Measurements from ENCODE around the gene TXLNB. TPM values are rescaled to one million over a fixed set of nuclear protein-coding genes. Genes with fewer than 3 reads are reported as not detected.

Gene TXLNB
- total and polyA plus RNA-seq, 2 of the 13 experiments (the other 11 are each of a cell fraction or from before 2014, with no cell fraction given) = not detected

DNA sequence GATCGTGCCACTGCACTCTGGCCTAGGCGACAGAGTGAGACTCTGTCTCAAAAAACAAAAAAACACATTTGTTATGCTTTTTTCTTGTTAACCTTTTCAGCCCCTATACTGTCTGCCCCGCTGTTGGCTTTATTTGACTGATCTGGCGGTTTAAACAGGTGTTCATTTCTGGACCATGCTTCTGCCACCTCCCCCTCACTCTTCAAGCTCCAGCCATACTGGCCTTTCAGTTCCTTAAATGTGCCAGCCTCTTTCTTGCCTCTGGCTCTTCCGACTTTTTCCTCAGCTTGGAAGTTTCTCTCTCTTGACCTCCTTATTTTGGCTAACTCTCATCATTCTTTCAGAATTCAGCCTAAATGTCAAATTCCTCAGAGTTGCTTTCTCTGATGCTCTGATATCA lies 35.2 kb upstream of the TXLNB start:
- no TSS peak for BruUV-seq (replicated peaks)
- in situ Hi-C loops (cut with HindIII; ENCODE audit: extremely low pct_ligation_motif_present, low pct_unique_long_range_greater_than_20kb) = no loop called here
- TF ChIP-seq, protein P1, sequence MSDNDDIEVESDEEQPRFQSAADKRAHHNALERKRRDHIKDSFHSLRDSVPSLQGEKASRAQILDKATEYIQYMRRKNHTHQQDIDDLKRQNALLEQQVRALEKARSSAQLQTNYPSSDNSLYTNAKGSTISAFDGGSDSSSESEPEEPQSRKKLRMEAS (IDR thresholded peaks at IDR 0.05) = no peak
- no peak for TF ChIP-seq ZSCAN30 (CRISPR knock-in tag; IDR thresholded peaks at IDR 0.05)
- TF ChIP-seq ZEB1 (IDR thresholded peaks at IDR 0.05; ENCODE audit: insufficient replicate concordance, low read depth) = no peak
- no peak for TF ChIP-seq ZNF766 (CRISPR knock-in tag; IDR thresholded peaks at IDR 0.05; ENCODE audit: borderline replicate concordance)
- no peak for TF ChIP-seq SP140L (CRISPR knock-in tag; IDR thresholded peaks at IDR 0.05; ENCODE audit: borderline replicate concordance)
- TF ChIP-seq FOSL2 (CRISPR knock-in tag; IDR thresholded peaks at IDR 0.05) = no peak
- TF ChIP-seq, protein P2, sequence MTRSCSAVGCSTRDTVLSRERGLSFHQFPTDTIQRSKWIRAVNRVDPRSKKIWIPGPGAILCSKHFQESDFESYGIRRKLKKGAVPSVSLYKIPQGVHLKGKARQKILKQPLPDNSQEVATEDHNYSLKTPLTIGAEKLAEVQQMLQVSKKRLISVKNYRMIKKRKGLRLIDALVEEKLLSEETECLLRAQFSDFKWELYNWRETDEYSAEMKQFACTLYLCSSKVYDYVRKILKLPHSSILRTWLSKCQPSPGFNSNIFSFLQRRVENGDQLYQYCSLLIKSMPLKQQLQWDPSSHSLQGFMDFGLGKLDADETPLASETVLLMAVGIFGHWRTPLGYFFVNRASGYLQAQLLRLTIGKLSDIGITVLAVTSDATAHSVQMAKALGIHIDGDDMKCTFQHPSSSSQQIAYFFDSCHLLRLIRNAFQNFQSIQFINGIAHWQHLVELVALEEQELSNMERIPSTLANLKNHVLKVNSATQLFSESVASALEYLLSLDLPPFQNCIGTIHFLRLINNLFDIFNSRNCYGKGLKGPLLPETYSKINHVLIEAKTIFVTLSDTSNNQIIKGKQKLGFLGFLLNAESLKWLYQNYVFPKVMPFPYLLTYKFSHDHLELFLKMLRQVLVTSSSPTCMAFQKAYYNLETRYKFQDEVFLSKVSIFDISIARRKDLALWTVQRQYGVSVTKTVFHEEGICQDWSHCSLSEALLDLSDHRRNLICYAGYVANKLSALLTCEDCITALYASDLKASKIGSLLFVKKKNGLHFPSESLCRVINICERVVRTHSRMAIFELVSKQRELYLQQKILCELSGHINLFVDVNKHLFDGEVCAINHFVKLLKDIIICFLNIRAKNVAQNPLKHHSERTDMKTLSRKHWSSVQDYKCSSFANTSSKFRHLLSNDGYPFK (CRISPR knock-in tag; IDR thresholded peaks at IDR 0.05; ENCODE audit: borderline replicate concordance) = no peak
- TF ChIP-seq PCBP2 (optimal IDR thresholded peaks at IDR 0.05; ENCODE audit: low read depth, low read length, poor library complexity, severe bottlenecking) = no peak
- TF ChIP-seq, protein P3, sequence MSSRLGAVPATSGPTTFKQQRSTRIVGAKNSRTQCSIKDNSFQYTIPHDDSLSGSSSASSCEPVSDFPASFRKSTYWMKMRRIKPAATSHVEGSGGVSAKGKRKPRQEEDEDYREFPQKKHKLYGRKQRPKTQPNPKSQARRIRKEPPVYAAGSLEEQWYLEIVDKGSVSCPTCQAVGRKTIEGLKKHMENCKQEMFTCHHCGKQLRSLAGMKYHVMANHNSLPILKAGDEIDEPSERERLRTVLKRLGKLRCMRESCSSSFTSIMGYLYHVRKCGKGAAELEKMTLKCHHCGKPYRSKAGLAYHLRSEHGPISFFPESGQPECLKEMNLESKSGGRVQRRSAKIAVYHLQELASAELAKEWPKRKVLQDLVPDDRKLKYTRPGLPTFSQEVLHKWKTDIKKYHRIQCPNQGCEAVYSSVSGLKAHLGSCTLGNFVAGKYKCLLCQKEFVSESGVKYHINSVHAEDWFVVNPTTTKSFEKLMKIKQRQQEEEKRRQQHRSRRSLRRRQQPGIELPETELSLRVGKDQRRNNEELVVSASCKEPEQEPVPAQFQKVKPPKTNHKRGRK (CRISPR knock-in tag; IDR thresholded peaks at IDR 0.05) = no peak
- TF ChIP-seq TBX3 (IDR thresholded peaks at IDR 0.05; ENCODE audit: borderline replicate concordance) = no peak
- no peak for TF ChIP-seq ZNF12 (CRISPR knock-in tag; IDR thresholded peaks at IDR 0.05)
- TF ChIP-seq ZNF737 (CRISPR knock-in tag; IDR thresholded peaks at IDR 0.05; ENCODE audit: borderline replicate concordance) = no peak
- TF ChIP-seq ZNF260 (CRISPR knock-in tag; IDR thresholded peaks at IDR 0.05; ENCODE audit: borderline replicate concordance, low read depth) = no peak
- TF ChIP-seq TMF1 (CRISPR knock-in tag; IDR thresholded peaks at IDR 0.05; ENCODE audit: low read depth) = no peak
- TF ChIP-seq PRMT3 (CRISPR knock-in tag; IDR thresholded peaks at IDR 0.05; ENCODE audit: borderline replicate concordance, low read depth) = no peak
- TF ChIP-seq, protein P4, sequence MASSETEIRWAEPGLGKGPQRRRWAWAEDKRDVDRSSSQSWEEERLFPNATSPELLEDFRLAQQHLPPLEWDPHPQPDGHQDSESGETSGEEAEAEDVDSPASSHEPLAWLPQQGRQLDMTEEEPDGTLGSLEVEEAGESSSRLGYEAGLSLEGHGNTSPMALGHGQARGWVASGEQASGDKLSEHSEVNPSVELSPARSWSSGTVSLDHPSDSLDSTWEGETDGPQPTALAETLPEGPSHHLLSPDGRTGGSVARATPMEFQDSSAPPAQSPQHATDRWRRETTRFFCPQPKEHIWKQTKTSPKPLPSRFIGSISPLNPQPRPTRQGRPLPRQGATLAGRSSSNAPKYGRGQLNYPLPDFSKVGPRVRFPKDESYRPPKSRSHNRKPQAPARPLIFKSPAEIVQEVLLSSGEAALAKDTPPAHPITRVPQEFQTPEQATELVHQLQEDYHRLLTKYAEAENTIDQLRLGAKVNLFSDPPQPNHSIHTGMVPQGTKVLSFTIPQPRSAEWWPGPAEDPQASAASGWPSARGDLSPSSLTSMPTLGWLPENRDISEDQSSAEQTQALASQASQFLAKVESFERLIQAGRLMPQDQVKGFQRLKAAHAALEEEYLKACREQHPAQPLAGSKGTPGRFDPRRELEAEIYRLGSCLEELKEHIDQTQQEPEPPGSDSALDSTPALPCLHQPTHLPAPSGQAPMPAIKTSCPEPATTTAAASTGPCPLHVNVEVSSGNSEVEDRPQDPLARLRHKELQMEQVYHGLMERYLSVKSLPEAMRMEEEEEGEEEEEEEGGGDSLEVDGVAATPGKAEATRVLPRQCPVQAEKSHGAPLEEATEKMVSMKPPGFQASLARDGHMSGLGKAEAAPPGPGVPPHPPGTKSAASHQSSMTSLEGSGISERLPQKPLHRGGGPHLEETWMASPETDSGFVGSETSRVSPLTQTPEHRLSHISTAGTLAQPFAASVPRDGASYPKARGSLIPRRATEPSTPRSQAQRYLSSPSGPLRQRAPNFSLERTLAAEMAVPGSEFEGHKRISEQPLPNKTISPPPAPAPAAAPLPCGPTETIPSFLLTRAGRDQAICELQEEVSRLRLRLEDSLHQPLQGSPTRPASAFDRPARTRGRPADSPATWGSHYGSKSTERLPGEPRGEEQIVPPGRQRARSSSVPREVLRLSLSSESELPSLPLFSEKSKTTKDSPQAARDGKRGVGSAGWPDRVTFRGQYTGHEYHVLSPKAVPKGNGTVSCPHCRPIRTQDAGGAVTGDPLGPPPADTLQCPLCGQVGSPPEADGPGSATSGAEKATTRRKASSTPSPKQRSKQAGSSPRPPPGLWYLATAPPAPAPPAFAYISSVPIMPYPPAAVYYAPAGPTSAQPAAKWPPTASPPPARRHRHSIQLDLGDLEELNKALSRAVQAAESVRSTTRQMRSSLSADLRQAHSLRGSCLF (CRISPR knock-in tag; IDR thresholded peaks at IDR 0.05; ENCODE audit: borderline replicate concordance) = no peak

More for the DNA sequence above, 35.2 kb upstream of the TXLNB start:
- ChIA-PET POLR2A (no interaction called here), CTCF (ENCODE audit: low intra/inter-chr PET ratio, low total read pairs) (no interaction called here)
- Histone ChIP-seq H3K79me2 (ENCODE audit: insufficient read depth, low read length) (no peaks in the 10 kb centered on the region), H4K20me1 (ENCODE audit: insufficient read depth, low read length) (no peaks in the 10 kb centered on the region), H3K36me3 (replicated peaks in 1 of 2; ENCODE audit: control insufficient read depth in 1 of 2, insufficient read depth in 2 of 2, low read length in 2 of 2) (no peaks in the 10 kb centered on the region), H3K9ac (ENCODE audit: insufficient read depth, low read depth, low read length) (no peak overlapping the region), H3K4me2 (ENCODE audit: low read depth, low read length) (no peak overlapping the region), H2AFZ (ENCODE audit: low read length) (no peak overlapping the region), H3K9me3 (ENCODE audit: low read length) (no peaks in the 10 kb centered on the region), H3K27ac (ENCODE audit: extremely low read length, insufficient read depth, low read length) (no peak overlapping the region), H3K4me1 (ENCODE audit: insufficient read depth, low read length) (0 out of 2 replicates have a peak, but pooled peaks cover 4% of the 10 kb centered on the region), H3K4me3 (replicated peaks in 1 of 3; ENCODE audit: insufficient read depth in 1 of 3, low read depth in 2 of 3, low read length in 3 of 3) (no peak overlapping the region), H3K27me3 (ENCODE audit: control insufficient read depth in 1 of 2, insufficient read depth in 2 of 2, low read length in 2 of 2) (no peaks in the 10 kb centered on the region)
- FAIRE-seq (no peak), ATAC-seq (no peak), DNase-seq (ENCODE audit: low spot score) (no peak)
- intact Hi-C loops (cut with micrococcal nuclease; ENCODE audit: unreplicated experiment) = no loop called here
- 48% methylated on average over 5 of the region's 5 CpGs for WGBS (ENCODE audit: low lambda C conversion rate)

All from HepG2 (cell line).